A549 (cell line): ENCODE measurements around the gene WDR26. TPM values are rescaled to one million over a fixed set of nuclear protein-coding genes. Genes with fewer than 3 reads are reported as not detected.

ENCODE experiments used
- ATAC-seq, 2 experiments: fragments of 200-7000 bp in 1 of 2; fragments of >200 bp in 1 of 2; cut with Nextera tagmentation in 1 of 2; cut with Tn5 transposase in 1 of 2; 3 replicates each; pipeline versions ENCODE4 v1.8.0 to v1.9.1; 2018 to 2020; ENCODE audit warnings: mild to moderate bottlenecking in 1 of 2, moderate library complexity in 1 of 2
- CTCF ChIA-PET: fragments of 300-600 bp; sonication (Branson Sonifier 250); formaldehyde crosslinking; extraction: SDS; loops from one replicate; lab custom pipeline; 2021; ENCODE audit warnings: antibody characterized with exemption, inconsistent platforms; lab: Yijun Ruan, JAX
- POLR2A ChIA-PET: fragments of 350-600 bp; formaldehyde crosslinking; extraction: SDS; loops from one replicate; lab custom pipeline; 2021; ENCODE audit warnings: antibody characterized with exemption, inconsistent platforms; lab: Yijun Ruan, JAX
- DNase-seq, 2 experiments: peaks; one replicate each; pipeline versions ENCODE4 v3.0.0 to v3.0.0-alpha.2; 2011 to 2016; ENCODE audit warnings: low read depth in 1 of 2, low spot score in 1 of 2
- FAIRE-seq: peaks from 2 replicates; lab custom pipeline; 2011; peaks lifted over from hg19 to GRCh38; lab: Jason Lieb, UNC
- H3K27ac ChIP-seq, 2 experiments: fragments of >200 bp; sonication (Bioruptor Twin); formaldehyde crosslinking; 3 replicates each; pipeline ENCODE4 v1.5.1; 2016 to 2017
- H3K4me1 ChIP-seq: fragments of >200 bp; sonication (Bioruptor Twin); formaldehyde crosslinking; 3 replicates; pipeline ENCODE4 v1.6.1; 2016
- H3K4me2 ChIP-seq: fragments of >200 bp; sonication (Bioruptor Twin); formaldehyde crosslinking; 3 replicates; pipeline ENCODE4 v1.6.1; 2016
- H3K4me3 ChIP-seq: fragments of >200 bp; sonication (Bioruptor Twin); formaldehyde crosslinking; 3 replicates; pipeline ENCODE4 v1.5.1; 2016
- H3K9me3 ChIP-seq: fragments of >200 bp; sonication (Bioruptor Twin); formaldehyde crosslinking; 3 replicates; pipeline ENCODE4 v1.6.1; 2016
- CBX2 ChIP-seq: fragments of 200-600 bp; sonication (generic); IDR thresholded peaks from 2 replicates; pipeline ENCODE4 v1.6.1; 2016; ENCODE audit warnings: low read depth, mild to moderate bottlenecking, borderline replicate concordance
- CBX8 ChIP-seq: fragments of 200-600 bp; sonication (generic); IDR thresholded peaks from 2 replicates; pipeline ENCODE4 v1.6.1; 2016
- CEBPB ChIP-seq, 2 experiments: fragments of >200 bp in 1 of 2; sonication (Bioruptor Twin) in 1 of 2; formaldehyde crosslinking in 1 of 2; IDR thresholded peaks; 2 replicates each; pipeline ENCODE4 v1.6.1; 2012 to 2016
- EHF ChIP-seq: fragments of 250-450 bp; sonication (Bioruptor Pico); IDR thresholded peaks from 2 replicates; pipeline ENCODE4 v1.5.0; 2020; ENCODE audit warnings: mild to moderate bottlenecking
- EHMT2 ChIP-seq: fragments of 200-600 bp; sonication (generic); IDR thresholded peaks from 2 replicates; pipeline ENCODE4 v1.6.1; 2016; ENCODE audit warnings: antibody characterized with exemption, low read depth, mild to moderate bottlenecking, moderate library complexity
- EP300 ChIP-seq, 2 experiments: fragments of >200 bp; sonication (Bioruptor Twin); formaldehyde crosslinking; IDR thresholded peaks; 2 replicates in 1 of 2; 3 replicates in 1 of 2; pipeline ENCODE4 v1.6.1; 2016 to 2017
- FOSB ChIP-seq: fragments of 250-450 bp; sonication (Bioruptor Pico); IDR thresholded peaks from 2 replicates; pipeline ENCODE4 v1.5.0; 2020; ENCODE audit warnings: mild to moderate bottlenecking, moderate library complexity
- FOXS1 ChIP-seq: fragments of 250-450 bp; sonication (Bioruptor Pico); IDR thresholded peaks from 2 replicates; pipeline ENCODE4 v1.5.0; 2020; ENCODE audit warnings: mild to moderate bottlenecking, moderate library complexity
- HOXB13 ChIP-seq: fragments of 250-450 bp; sonication (Bioruptor Pico); IDR thresholded peaks from 2 replicates; pipeline ENCODE4 v1.5.0; 2020; ENCODE audit warnings: low read depth, mild to moderate bottlenecking, moderate library complexity
- HOXB5 ChIP-seq: fragments of 250-450 bp; sonication (Bioruptor Pico); IDR thresholded peaks from 2 replicates; pipeline ENCODE4 v1.5.0; 2020; ENCODE audit warnings: mild to moderate bottlenecking, moderate library complexity
- MAFK ChIP-seq: fragments of 450-650 bp; IDR thresholded peaks from 2 replicates; pipeline ENCODE4 v1.6.1; 2014; ENCODE audit not compliant: partially characterized antibody
- MAZ ChIP-seq: fragments of 150-350 bp; IDR thresholded peaks from 2 replicates; pipeline ENCODE4 v1.6.1; 2014; ENCODE audit warnings: antibody characterized with exemption, low read depth, low read length, borderline replicate concordance
- NPAS2 ChIP-seq: fragments of 250-450 bp; sonication (Bioruptor Pico); IDR thresholded peaks from 2 replicates; pipeline ENCODE4 v1.8.0; 2022; ENCODE audit warnings: mild to moderate bottlenecking, moderate library complexity, borderline replicate concordance
- NR3C1 ChIP-seq: fragments of >200 bp; sonication (Bioruptor Twin); formaldehyde crosslinking; IDR thresholded peaks from 3 replicates; pipeline ENCODE4 v1.6.1; 2017
- RFX5 ChIP-seq: fragments of 450-650 bp; IDR thresholded peaks from 2 replicates; pipeline ENCODE4 v1.7.1; 2014; ENCODE audit warnings: antibody characterized with exemption, mild to moderate bottlenecking, moderate library complexity
- RNF2 ChIP-seq: fragments of 200-600 bp; sonication (generic); IDR thresholded peaks from 2 replicates; pipeline ENCODE4 v1.6.1; 2016; ENCODE audit warnings: low read depth, mild to moderate bottlenecking, antibody characterized with exemption, moderate library complexity, borderline replicate concordance
- SMC3 ChIP-seq: fragments of >200 bp; sonication (Bioruptor Twin); formaldehyde crosslinking; IDR thresholded peaks from 3 replicates; pipeline ENCODE4 v1.6.1; 2018; ENCODE audit warnings: inconsistent platforms
- ZNF302 ChIP-seq: fragments of 250-450 bp; sonication (Bioruptor Pico); IDR thresholded peaks from 2 replicates; pipeline ENCODE4 v1.9.0; 2021; ENCODE audit warnings: inconsistent platforms, mild to moderate bottlenecking, moderate library complexity
- ZSCAN20 ChIP-seq: fragments of 250-450 bp; sonication (Bioruptor Pico); IDR thresholded peaks from 2 replicates; pipeline ENCODE4 v1.8.0; 2022; ENCODE audit warnings: mild to moderate bottlenecking, moderate library complexity
- WGBS: methylation state at CpG from one replicate; pipeline ENCODE4 v1.1.6; 2017; ENCODE audit errors: missing lambda C conversion rate; 5-methylcytosine and 5-hydroxymethylcytosine counted together
- polyA plus RNA-seq, 4 experiments: library from polyadenylated mRNA; depleted of rRNA in 3 of 4; stranded (reverse); fragments of >200 nt; fragmentation: RNase III in 1 of 4; extraction: RNeasy Plus Mini Kit Qiagen cat#74134 plus additional on column Dnase treatment in 1 of 4; gene quantifications; 2 replicates in 3 of 4; 3 replicates in 1 of 4; pipeline ENCODE4 v1.2.3, GENCODE V29; 2011 to 2017
- TF ChIP-seq, protein P1 (sequence below): fragments of 250-450 bp; sonication (Bioruptor Pico); IDR thresholded peaks from 2 replicates; pipeline ENCODE4 v1.5.0; 2021; ENCODE audit warnings: mild to moderate bottlenecking, moderate library complexity, borderline replicate concordance
- TF ChIP-seq, protein P2 (sequence below): fragments of >200 bp; sonication (Bioruptor Twin); formaldehyde crosslinking; IDR thresholded peaks from 2 replicates; pipeline ENCODE4 v1.6.1; 2016
- TF ChIP-seq, protein P3 (sequence below): fragments of 250-450 bp; sonication (Bioruptor Pico); IDR thresholded peaks from 2 replicates; pipeline ENCODE4 v1.5.0; 2020; ENCODE audit warnings: low read depth, mild to moderate bottlenecking, moderate library complexity
- TF ChIP-seq, protein P4 (sequence below): IDR thresholded peaks from 2 replicates; pipeline ENCODE4 v1.6.1; 2012; ENCODE audit warnings: low read depth, borderline replicate concordance
- TF ChIP-seq, protein P5 (sequence below): fragments of >200 bp; sonication (Bioruptor Twin); formaldehyde crosslinking; IDR thresholded peaks from 3 replicates; pipeline ENCODE4 v1.6.1; 2016

The WDR26 gene
- polyA plus RNA-seq, 2 of the 4 experiments (the other 2 are of a cell fraction) = 38.4 to 45.2 TPM

DNA sequence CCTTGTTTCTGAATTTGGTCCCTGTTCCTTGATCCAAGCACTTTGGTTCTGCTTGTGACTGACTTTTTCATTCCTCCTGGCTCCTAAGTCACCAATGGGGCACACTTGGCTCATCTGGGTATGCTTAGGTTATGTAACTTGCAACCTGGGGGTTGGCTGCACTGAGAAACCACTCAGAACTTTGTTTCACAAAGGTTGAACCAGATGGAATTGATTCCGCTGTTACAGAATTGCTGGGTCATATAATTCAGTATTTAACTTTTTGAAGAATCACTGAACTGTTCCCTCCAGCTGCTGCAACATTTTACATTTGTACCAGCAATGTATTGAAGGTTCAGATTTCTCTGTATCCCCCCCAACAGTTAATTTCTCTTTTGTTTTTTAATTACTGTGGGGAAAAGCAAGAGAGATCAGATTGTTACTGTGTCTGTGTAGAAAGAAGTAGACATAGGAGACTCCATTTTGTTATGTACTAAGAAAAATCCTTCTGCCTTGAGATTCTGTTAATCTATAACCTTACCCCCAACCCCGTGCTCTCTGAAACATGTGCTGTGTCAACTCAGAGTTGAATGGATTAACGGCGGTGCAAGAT, 95.1 kb downstream of the WDR26 start (continued):
- TF ChIP-seq, protein P1, sequence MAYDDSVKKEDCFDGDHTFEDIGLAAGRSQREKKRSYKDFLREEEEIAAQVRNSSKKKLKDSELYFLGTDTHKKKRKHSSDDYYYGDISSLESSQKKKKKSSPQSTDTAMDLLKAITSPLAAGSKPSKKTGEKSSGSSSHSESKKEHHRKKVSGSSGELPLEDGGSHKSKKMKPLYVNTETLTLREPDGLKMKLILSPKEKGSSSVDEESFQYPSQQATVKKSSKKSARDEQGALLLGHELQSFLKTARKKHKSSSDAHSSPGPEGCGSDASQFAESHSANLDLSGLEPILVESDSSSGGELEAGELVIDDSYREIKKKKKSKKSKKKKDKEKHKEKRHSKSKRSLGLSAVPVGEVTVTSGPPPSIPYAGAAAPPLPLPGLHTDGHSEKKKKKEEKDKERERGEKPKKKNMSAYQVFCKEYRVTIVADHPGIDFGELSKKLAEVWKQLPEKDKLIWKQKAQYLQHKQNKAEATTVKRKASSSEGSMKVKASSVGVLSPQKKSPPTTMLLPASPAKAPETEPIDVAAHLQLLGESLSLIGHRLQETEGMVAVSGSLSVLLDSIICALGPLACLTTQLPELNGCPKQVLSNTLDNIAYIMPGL (CRISPR knock-in tag) = peak; percentile 82; the same call in 1 of the 2 replicates
- TF ChIP-seq ZNF302 (peak; percentile 98), NPAS2 (CRISPR knock-in tag) (peak; percentile 48; the same call in 1 of the 2 replicates), MAZ (no peak), CBX2 (no peak), EP300 (IDR thresholded peaks at IDR 0.05) (no peak), EHF (CRISPR knock-in tag) (peak; percentile 99), CBX8 (no peak), HOXB13 (peak; percentile 99), FOXS1 (CRISPR knock-in tag) (peak; percentile 99), FOSB (CRISPR knock-in tag) (0 out of 2 replicates have a peak, but pooled peaks have one; percentile 83)
- TF ChIP-seq, protein P2, sequence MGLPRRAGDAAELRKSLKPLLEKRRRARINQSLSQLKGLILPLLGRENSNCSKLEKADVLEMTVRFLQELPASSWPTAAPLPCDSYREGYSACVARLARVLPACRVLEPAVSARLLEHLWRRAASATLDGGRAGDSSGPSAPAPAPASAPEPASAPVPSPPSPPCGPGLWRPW = no peak
- TF ChIP-seq, protein P3, sequence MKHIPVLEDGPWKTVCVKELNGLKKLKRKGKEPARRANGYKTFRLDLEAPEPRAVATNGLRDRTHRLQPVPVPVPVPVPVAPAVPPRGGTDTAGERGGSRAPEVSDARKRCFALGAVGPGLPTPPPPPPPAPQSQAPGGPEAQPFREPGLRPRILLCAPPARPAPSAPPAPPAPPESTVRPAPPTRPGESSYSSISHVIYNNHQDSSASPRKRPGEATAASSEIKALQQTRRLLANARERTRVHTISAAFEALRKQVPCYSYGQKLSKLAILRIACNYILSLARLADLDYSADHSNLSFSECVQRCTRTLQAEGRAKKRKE = peak; percentile 95
- TF ChIP-seq, all 56 proteins: peak for 13

DNA sequence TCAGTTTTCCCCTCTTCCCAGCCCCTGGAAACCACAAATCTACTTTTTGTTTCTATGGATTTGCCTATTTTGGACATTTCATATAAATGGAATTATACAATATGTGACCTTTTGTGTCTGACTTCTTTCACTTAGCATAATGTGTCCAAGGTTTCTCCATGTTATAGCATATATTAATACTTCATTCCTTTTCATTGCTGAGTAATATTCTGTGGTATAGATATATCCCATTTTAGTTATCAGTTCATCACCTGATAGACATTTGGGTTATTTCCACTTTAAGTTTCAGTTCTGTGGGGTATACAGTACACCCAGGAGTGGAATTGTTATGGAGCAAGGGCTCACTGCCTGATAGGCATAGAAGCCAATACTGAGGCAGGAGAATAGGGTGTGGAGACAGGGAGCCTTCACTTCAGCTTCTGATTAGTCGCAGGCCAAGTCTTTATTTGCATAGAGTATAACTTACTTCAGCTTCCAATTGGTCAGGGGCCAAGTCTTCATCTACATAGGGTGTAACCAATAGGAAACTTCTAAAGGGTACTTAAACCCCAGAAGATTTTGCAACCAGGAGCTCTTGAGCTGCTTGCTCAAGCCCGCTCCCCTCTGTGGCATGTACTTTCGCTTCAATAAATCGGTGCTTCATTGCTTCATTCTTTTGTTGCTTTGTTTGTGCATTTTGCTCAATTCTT, 96.3 kb downstream of the WDR26 start:
- CTCF ChIA-PET = interaction anchor here (0.6 kb wide), 2 partner anchors 21 to 119 kb away, joined by 3 to 4 read pairs; no protein-coding TSS in a partner anchor
- DNase-seq (peak in 1 of 2 experiments; percentile 38), ATAC-seq (no peak), FAIRE-seq (no peak)
- H3K4me3 ChIP-seq = no peak overlapping the region
- H3K4me1 ChIP-seq = peaks cover 7% of the 10 kb centered on the region
- H3K9me3 ChIP-seq = peaks cover 11% of the 10 kb centered on the region
- H3K4me2 ChIP-seq = no peak overlapping the region
- WGBS = 70% methylated on average over 4 of the region's 4 CpGs
- POLR2A ChIA-PET = no interaction called here
- no peak overlapping the region for H3K27ac ChIP-seq
- TF ChIP-seq, protein P1 (CRISPR knock-in tag) = no peak
- TF ChIP-seq HOXB5 (CRISPR knock-in tag) (no peak), EHMT2 (no peak), CBX8 (no peak), ZSCAN20 (CRISPR knock-in tag) (no peak), CEBPB (IDR thresholded peaks at IDR 0.05) (no peak), NPAS2 (CRISPR knock-in tag) (no peak), NR3C1 (no peak), RNF2 (no peak), EP300 (IDR thresholded peaks at IDR 0.05) (no peak), RFX5 (no peak), MAZ (no peak), ZNF302 (no peak), MAFK (no peak), SMC3 (no peak)
- TF ChIP-seq, protein P4, sequence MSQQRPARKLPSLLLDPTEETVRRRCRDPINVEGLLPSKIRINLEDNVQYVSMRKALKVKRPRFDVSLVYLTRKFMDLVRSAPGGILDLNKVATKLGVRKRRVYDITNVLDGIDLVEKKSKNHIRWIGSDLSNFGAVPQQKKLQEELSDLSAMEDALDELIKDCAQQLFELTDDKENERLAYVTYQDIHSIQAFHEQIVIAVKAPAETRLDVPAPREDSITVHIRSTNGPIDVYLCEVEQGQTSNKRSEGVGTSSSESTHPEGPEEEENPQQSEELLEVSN = no peak
- TF ChIP-seq, protein P5, sequence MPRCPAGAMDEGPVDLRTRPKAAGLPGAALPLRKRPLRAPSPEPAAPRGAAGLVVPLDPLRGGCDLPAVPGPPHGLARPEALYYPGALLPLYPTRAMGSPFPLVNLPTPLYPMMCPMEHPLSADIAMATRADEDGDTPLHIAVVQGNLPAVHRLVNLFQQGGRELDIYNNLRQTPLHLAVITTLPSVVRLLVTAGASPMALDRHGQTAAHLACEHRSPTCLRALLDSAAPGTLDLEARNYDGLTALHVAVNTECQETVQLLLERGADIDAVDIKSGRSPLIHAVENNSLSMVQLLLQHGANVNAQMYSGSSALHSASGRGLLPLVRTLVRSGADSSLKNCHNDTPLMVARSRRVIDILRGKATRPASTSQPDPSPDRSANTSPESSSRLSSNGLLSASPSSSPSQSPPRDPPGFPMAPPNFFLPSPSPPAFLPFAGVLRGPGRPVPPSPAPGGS = no peak
